GM12892 (cell line): ENCODE measurements around the gene SMYD3.
A peak's percentile ranks its signal among the peaks of the same experiment; 100 is the strongest.
"Not testable (repeated sequence)": the region's sequence is repeated elsewhere in the genome, so short reads cannot be mapped to it uniquely, and the experiment has no call there.

Source experiments
- DNase-seq: peaks from one replicate; pipeline ENCODE4 v3.0.0; 2011; ENCODE audit not compliant: insufficient read length
- FAIRE-seq: peaks from 2 replicates; lab custom pipeline; 2011; peaks lifted over from hg19 to GRCh38; lab: Jason Lieb, UNC
- POLR2A ChIP-seq: IDR thresholded peaks from 2 replicates; pipeline ENCODE4 v1.6.1; 2011; ENCODE audit warnings: low read depth, low read length, control low read depth
- POLR2AphosphoS5 ChIP-seq: IDR thresholded peaks from 2 replicates; pipeline ENCODE4 v1.6.1; 2011; ENCODE audit warnings: low read depth, low read length, control low read depth
- TAF1 ChIP-seq: IDR thresholded peaks from 2 replicates; pipeline ENCODE4 v1.6.1; 2011; ENCODE audit warnings: low read depth, mild to moderate bottlenecking, control low read depth, low read length, borderline replicate concordance

Gene SMYD3

GRCh38 chr1:245831518-245831917 lies 675.6 kb downstream of the SMYD3 start:
- DNase-seq (no peak), FAIRE-seq (no peak)
- TF ChIP-seq POLR2AphosphoS5 (no peak), TAF1 (no peak), POLR2A (no peak)

DNA sequence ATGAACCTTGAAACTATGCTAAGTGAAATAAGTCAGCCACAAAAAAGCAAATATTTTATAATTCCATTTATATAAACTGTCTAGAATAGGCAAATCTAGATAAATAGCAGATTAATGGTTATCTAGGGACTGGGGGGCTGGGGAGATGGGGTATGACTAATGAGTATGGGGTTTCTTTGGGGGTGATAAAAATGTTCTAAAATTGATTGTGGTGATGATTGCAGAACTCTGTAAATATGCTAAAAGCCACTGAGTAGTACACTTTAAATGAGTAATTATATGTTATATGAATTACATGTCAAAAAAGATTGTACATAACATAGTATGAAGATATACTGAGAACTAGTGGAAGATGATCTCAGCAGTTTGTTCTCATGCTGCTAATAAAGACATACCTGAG lies 677.3 kb downstream of the SMYD3 start:
- no peak for TF ChIP-seq POLR2AphosphoS5
- no peak for TF ChIP-seq POLR2A
- TF ChIP-seq TAF1: no peak
- FAIRE-seq (no peak), DNase-seq (no peak)

DNA sequence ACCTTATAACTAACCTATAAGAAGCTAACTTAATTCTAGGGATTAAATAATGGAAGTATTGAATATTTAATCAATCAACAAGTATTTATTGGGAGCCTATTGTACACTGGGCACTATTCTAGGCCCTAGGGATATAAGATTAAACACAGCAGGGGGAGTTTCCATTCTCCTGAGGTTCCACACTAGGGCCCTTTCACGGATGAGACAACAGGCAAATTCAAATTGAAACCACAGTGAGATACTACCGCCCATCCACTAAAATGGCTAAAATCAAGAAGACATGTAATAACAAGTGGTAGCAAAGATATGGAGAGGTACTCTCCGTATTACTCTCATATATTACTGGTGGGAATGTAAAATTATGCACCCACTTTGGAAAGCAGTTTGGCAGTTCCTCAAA lies 677.9 kb downstream of the SMYD3 start:
- FAIRE-seq (no peak), DNase-seq (no peak)
- TF ChIP-seq POLR2A (no peak), POLR2AphosphoS5 (no peak), TAF1 (no peak)

DNA sequence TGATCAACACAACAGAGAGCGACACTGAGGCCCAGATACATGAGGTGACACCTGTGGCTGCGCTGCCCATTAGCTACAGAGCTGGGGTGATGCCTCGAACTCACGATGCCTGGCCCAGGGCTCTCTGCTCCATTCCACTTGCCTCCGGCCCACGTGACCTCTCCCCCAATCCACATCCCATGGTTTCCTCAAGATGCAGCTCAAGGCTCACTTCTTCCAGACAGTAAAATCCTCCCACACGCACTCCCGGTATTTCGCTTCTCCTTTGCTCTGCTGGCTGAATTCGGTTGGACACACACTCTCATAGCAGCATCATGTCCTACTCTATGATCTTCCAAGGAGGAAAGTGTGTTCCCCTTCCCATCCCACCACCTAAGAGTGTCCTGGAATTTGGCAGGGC lies 679.8 kb downstream of the SMYD3 start:
- TF ChIP-seq POLR2AphosphoS5: no peak
- TF ChIP-seq TAF1: no peak
- no peak for TF ChIP-seq POLR2A
- FAIRE-seq (no peak), DNase-seq (no peak)

GRCh38 chr1:245825128-245825901 lies 681.8 kb downstream of the SMYD3 start:
- TF ChIP-seq POLR2AphosphoS5 (no peak), TAF1 (no peak), POLR2A (no peak)
- DNase-seq: no peak
- FAIRE-seq: no peak

DNA sequence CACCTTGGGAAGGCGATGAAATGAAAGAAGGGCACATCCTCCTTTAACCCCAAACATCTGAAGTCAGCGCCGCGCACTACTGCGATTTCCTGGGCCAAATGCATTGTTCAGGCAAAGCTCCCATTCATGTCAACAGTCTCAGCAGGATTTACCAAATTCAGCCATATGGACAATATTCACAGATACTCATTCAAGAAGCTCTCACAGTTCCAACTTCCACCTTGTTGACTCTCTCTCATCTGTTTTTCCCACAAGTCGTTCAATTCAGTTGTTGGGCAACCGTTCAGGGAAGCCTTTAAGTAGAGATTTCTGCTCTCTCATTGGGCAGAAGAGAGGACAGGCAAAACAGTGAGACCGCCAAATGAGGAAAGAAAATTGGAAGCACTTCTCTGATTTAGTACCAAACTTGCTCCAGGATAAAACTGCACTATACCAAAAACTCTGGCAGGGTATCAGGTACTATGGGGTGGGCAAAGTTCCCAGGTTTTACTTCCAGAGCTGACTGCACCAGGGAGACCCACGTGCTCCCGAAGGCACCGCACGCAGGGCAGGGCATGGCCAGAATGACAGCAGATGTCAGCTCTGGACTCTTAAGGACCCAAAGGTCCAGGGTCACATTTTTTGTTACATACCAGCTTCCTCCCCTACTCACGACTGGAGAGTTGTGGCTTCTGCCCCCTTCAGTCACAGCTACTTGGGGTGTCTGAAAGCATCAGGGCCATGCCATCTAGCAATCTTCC lies 683.5 kb downstream of the SMYD3 start:
- no peak for FAIRE-seq

GRCh38 chr1:245822996-245823395 lies 684.1 kb downstream of the SMYD3 start:
- TF ChIP-seq TAF1 (no peak), POLR2AphosphoS5 (no peak), POLR2A (no peak)
- FAIRE-seq (no peak), DNase-seq (no peak)

More for the DNA sequence above, 683.5 kb downstream of the SMYD3 start:
- TF ChIP-seq TAF1: no peak
- no peak for TF ChIP-seq POLR2AphosphoS5
- TF ChIP-seq POLR2A: no peak
- no peak for DNase-seq

- DNase-seq, FAIRE-seq: not testable (repeated sequence)
These were observed 688.7 kb downstream of the SMYD3 start for GRCh38 chr1:245818363-245818762.

- not testable (repeated sequence) for DNase-seq, FAIRE-seq
These were observed 690.6 kb downstream of the SMYD3 start for GRCh38 chr1:245816496-245816895.

- no peak for DNase-seq
- no peak for FAIRE-seq
- TF ChIP-seq POLR2A (no peak), POLR2AphosphoS5 (no peak), TAF1 (no peak)
These were observed 692.4 kb downstream of the SMYD3 start for GRCh38 chr1:245814651-245815050.

DNA sequence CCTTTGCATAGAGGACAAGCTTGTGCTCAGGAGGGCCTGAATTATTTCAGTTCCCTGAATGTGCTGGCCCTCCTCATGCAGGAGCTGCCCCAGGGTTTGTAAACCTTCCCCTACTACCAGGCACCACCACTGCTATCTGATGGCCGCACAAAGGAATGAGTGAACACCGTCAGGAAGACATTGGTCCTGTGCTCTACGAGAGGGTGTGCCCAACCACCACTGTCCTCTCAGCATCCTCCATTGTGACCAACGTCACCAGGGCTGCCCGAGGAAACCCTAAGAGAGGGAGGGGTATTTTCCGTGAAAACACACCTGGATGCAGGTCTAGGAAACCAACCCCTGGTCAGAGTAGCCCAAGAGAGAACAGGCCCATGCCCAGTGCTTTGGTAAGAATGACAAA lies 694.8 kb downstream of the SMYD3 start:
- TF ChIP-seq POLR2A: no peak
- TF ChIP-seq TAF1: no peak
- TF ChIP-seq POLR2AphosphoS5: no peak
- DNase-seq (no peak), FAIRE-seq (no peak)

GRCh38 chr1:245810789-245811337 lies 696.2 kb downstream of the SMYD3 start:
- no peak for TF ChIP-seq POLR2AphosphoS5
- no peak for TF ChIP-seq POLR2A
- DNase-seq (no peak), FAIRE-seq (peak; percentile 27)

DNA sequence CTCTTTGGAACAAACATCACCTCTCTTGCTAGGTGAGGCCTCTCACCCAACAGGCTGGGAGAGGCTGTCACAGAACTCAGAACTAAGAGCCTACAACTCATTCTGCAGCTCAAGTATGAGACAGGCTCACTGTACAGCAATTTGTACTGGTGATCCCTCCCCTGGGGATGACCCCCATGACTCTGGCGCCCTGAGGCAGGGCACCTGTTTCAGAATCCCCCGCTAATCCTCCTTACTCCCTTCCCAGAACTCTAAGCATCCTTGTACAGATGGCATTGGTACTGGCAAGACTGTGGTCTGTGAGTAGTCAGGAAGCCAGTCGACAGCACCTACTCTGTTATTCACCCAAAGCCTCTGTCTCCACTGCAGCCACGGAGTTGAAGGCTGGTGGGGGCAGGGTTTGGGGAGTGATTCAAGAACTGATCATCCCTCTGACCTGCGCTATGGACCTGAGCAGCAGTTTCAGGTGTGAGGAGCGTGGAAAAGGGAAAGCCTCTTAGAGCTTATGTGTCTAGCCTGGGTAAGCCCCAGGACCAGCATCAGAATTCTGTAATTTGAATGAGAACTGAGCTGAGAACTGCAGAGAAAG lies 696.8 kb downstream of the SMYD3 start:
- no peak for FAIRE-seq
- TF ChIP-seq TAF1: no peak
- TF ChIP-seq POLR2A: no peak
- TF ChIP-seq POLR2AphosphoS5: no peak
- no peak for DNase-seq
